HCT116 (cell line): ENCODE data around the gene GGCX. TPM values are rescaled to one million over a fixed set of nuclear protein-coding genes. Genes with fewer than 3 reads are reported as not detected.

Experiments
- ATAC-seq: fragments of 200-7000 bp; cut with Tn5 transposase; 2 replicates; pipeline ENCODE4 v1.9.1; 2020; ENCODE audit warnings: mild to moderate bottlenecking, moderate library complexity
- BruUV-seq: library from RNA; stranded (reverse); fragments of 400-500 nt; replicated peaks from 2 replicates; lab custom pipeline; 2021; lab: Mats Ljungman, UMichigan
- CTCF ChIA-PET: fragments of 300-600 bp; sonication (Branson Sonifier 250); formaldehyde crosslinking; loops from one replicate; lab custom pipeline; 2021; ENCODE audit warnings: antibody characterized with exemption; lab: Charles Lee
- POLR2A ChIA-PET: fragments of 300-600, 350-600 bp; sonication (Branson Sonifier 250); formaldehyde crosslinking; loops from one replicate; lab custom pipeline; 2021; ENCODE audit warnings: antibody characterized with exemption; lab: Charles Lee
- RAD21 ChIA-PET, 2 experiments: fragments of 300-600 bp; sonication (Branson Sonifier 250); formaldehyde crosslinking; loops; one replicate each; lab custom pipeline; 2023; ENCODE audit warnings: low total read pairs in 2 of 2; ENCODE audit not compliant: uncharacterized antibody in 2 of 2, unreplicated experiment in 2 of 2, low non-redundant PET in 1 of 2; lab: Charles Lee
- DNase-seq: peaks from one replicate; pipeline ENCODE4 v3.0.0-alpha.2; 2010; ENCODE audit warnings: low read depth, low spot score
- H2AFZ ChIP-seq: fragments of 200-600 bp; shearing (Covaris generic), sonication (generic); 2 replicates; pipeline ENCODE4 v1.6.1; 2017; ENCODE audit warnings: low read depth, mixed run types, mixed read lengths, antibody characterized with exemption, low read length; ENCODE audit not compliant: poor library complexity, severe bottlenecking
- H3K27ac ChIP-seq: 2 replicates; pipeline ENCODE4 v1.5.1; 2012; ENCODE audit warnings: low read depth, low read length
- H3K27me3 ChIP-seq: fragments of 200-600 bp; sonication (generic); 2 replicates; pipeline ENCODE4 v1.6.1; 2016; ENCODE audit warnings: mixed run types, low read length, mixed read lengths; ENCODE audit not compliant: insufficient read depth
- H3K36me3 ChIP-seq, 2 experiments: fragments of 200-500 bp in 1 of 2; fragments of 200-600 bp in 1 of 2; sonication (Bioruptor generic) in 1 of 2; sonication (generic) in 1 of 2; 2 replicates each; pipeline versions ENCODE4 v1.5.1 to v1.6.1; 2014 to 2016; ENCODE audit warnings: low read length in 2 of 2, inconsistent platforms in 1 of 2, mixed read lengths in 1 of 2, mixed run types in 1 of 2; ENCODE audit not compliant: insufficient read depth in 2 of 2, control insufficient read depth in 1 of 2
- H3K4me1 ChIP-seq, 2 experiments: fragments of 200-600 bp in 1 of 2; sonication (generic) in 1 of 2; 2 replicates each; pipeline versions ENCODE4 v1.5.1 to v1.6.1; 2012 to 2017; ENCODE audit warnings: low read length in 2 of 2, inconsistent platforms in 1 of 2, mild to moderate bottlenecking in 1 of 2, mixed read lengths in 1 of 2, mixed run types in 1 of 2, moderate library complexity in 1 of 2; ENCODE audit not compliant: insufficient read depth in 2 of 2, control insufficient read depth in 1 of 2
- H3K4me2 ChIP-seq: fragments of 200-600 bp; sonication (generic); 2 replicates; pipeline ENCODE4 v1.6.1; 2017; ENCODE audit warnings: mixed run types, low read length, mixed read lengths
- H3K4me3 ChIP-seq, 2 experiments: fragments of 200-600 bp in 1 of 2; sonication (generic) in 1 of 2; replicated peaks in 1 of 2; 2 replicates each; pipeline ENCODE4 v1.5.1; 2011 to 2016; ENCODE audit warnings: low read length in 2 of 2, control low read depth in 1 of 2, low read depth in 1 of 2, mild to moderate bottlenecking in 1 of 2, mixed read lengths in 1 of 2, mixed run types in 1 of 2
- H3K79me2 ChIP-seq: fragments of 200-600 bp; sonication (generic); 2 replicates; pipeline ENCODE4 v1.6.1; 2017; ENCODE audit warnings: mild to moderate bottlenecking, mixed run types, low read length, moderate library complexity, mixed read lengths; ENCODE audit not compliant: insufficient read depth
- H3K9ac ChIP-seq: fragments of 200-600 bp; sonication (generic); 2 replicates; pipeline ENCODE4 v1.6.1; 2016; ENCODE audit warnings: low read length, mixed read lengths
- H3K9me2 ChIP-seq: fragments of 200-600 bp; sonication (generic), shearing (Covaris generic); 2 replicates; pipeline ENCODE4 v1.6.1; 2017; ENCODE audit warnings: mixed run types, mild to moderate bottlenecking, moderate library complexity; ENCODE audit not compliant: insufficient read depth
- H3K9me3 ChIP-seq, 2 experiments: fragments of 200-500 bp in 1 of 2; fragments of 200-600 bp in 1 of 2; sonication (Bioruptor generic) in 1 of 2; sonication (generic) in 1 of 2; 2 replicates each; pipeline ENCODE4 v1.6.1; 2014 to 2017; ENCODE audit warnings: low read length in 2 of 2, mixed read lengths in 2 of 2, inconsistent platforms in 1 of 2, low read depth in 1 of 2, mild to moderate bottlenecking in 1 of 2, mixed run types in 1 of 2, moderate library complexity in 1 of 2; ENCODE audit not compliant: control insufficient read depth in 1 of 2, insufficient read depth in 1 of 2
- H4K20me1 ChIP-seq: fragments of 200-600 bp; sonication (generic), shearing (Covaris generic); 2 replicates; pipeline ENCODE4 v1.6.1; 2017; ENCODE audit warnings: mixed run types, mild to moderate bottlenecking, moderate library complexity; ENCODE audit not compliant: insufficient read depth
- ATF3 ChIP-seq: IDR thresholded peaks from 2 replicates; pipeline ENCODE4 v1.6.1; 2012
- CBX3 ChIP-seq: IDR thresholded peaks from 2 replicates; pipeline ENCODE4 v1.6.1; 2012; ENCODE audit warnings: low read depth
- CEBPB ChIP-seq: IDR thresholded peaks from 2 replicates; pipeline ENCODE4 v1.6.1; 2012; ENCODE audit warnings: low read depth
- EGR1 ChIP-seq: IDR thresholded peaks from 2 replicates; pipeline ENCODE4 v1.6.1; 2012; ENCODE audit warnings: low read depth
- ELF1 ChIP-seq: IDR thresholded peaks from 2 replicates; pipeline ENCODE4 v1.6.1; 2012; ENCODE audit warnings: low read depth, borderline replicate concordance
- EZH2phosphoT487 ChIP-seq: fragments of 200-600 bp; IDR thresholded peaks from 2 replicates; pipeline ENCODE4 v1.6.1; 2018; ENCODE audit warnings: antibody characterized with exemption, borderline replicate concordance
- FOSL1 ChIP-seq: IDR thresholded peaks from 2 replicates; pipeline ENCODE4 v1.6.1; 2012; ENCODE audit warnings: low read depth
- POLR2A ChIP-seq: IDR thresholded peaks from 2 replicates; pipeline ENCODE4 v1.7.0; 2011; ENCODE audit warnings: borderline replicate concordance; ENCODE audit not compliant: insufficient read depth, insufficient read length; ENCODE audit errors: extremely low read depth
- POLR2AphosphoS5 ChIP-seq: IDR thresholded peaks from 2 replicates; pipeline ENCODE4 v1.6.1; 2011; ENCODE audit warnings: mild to moderate bottlenecking, low read depth, low read length, moderate library complexity
- RAD21 ChIP-seq: IDR thresholded peaks from 2 replicates; pipeline ENCODE4 v1.6.1; 2012; ENCODE audit warnings: low read depth, mild to moderate bottlenecking
- REST ChIP-seq: IDR thresholded peaks from 2 replicates; pipeline ENCODE4 v1.6.1; 2012; ENCODE audit warnings: low read depth
- SIN3A ChIP-seq: IDR thresholded peaks from 2 replicates; pipeline ENCODE4 v1.6.1; 2012; ENCODE audit warnings: low read depth
- SRF ChIP-seq: IDR thresholded peaks from 2 replicates; pipeline ENCODE4 v1.6.1; 2012; ENCODE audit warnings: low read depth
- TCF7L2 ChIP-seq: IDR thresholded peaks from 2 replicates; pipeline ENCODE4 v1.7.0; 2011; ENCODE audit warnings: borderline replicate concordance, inconsistent platforms; ENCODE audit not compliant: insufficient read depth, insufficient read length; ENCODE audit errors: extremely low read depth
- YY1 ChIP-seq: IDR thresholded peaks from 2 replicates; pipeline ENCODE4 v1.6.1; 2011; ENCODE audit warnings: low read length, low read depth, moderate library complexity, mild to moderate bottlenecking; ENCODE audit not compliant: insufficient replicate concordance; ENCODE audit errors: extremely low read depth
- ZFX ChIP-seq: fragments of 450-650 bp; IDR thresholded peaks from 2 replicates; pipeline ENCODE4 v1.6.1; 2017
- ZNF274 ChIP-seq: fragments of 200-500 bp; sonication (Bioruptor generic); IDR thresholded peaks from 2 replicates; pipeline ENCODE4 v1.6.1; 2014; ENCODE audit warnings: mild to moderate bottlenecking, low read depth, low read length, inconsistent platforms
- intact Hi-C: fragments of 100-400 bp; cut with micrococcal nuclease; formaldehyde crosslinking; loops from 2 replicates; pipeline ENCODE4 v1.10.0; 2022
- total RNA-seq: library from RNA; stranded (reverse); gene quantifications from one replicate; pipeline ENCODE4 v1.2.1, GENCODE V29; 2021; ENCODE audit not compliant: unreplicated experiment

GGCX gene
- total RNA-seq, 1 experiment from 2014 or later, result 43.5 TPM

GRCh38 chr2:85596026-85596333 is 34.7 kb upstream of the GGCX start:
- Histone ChIP-seq H3K79me2 (peaks cover 18% of the 10 kb centered on the region), H3K9me2 (no peaks in the 10 kb centered on the region), H3K27ac (peak overlapping the region; percentile 72), H3K9ac (peak overlapping the region; percentile 82), H3K36me3 (peaks cover 4 to 5% of the 10 kb centered on the region in 2 experiments; a peak in 3 of 4 replicates), H3K27me3 (no peaks in the 10 kb centered on the region), H3K4me2 (peak overlapping the region; percentile 90), H4K20me1 (no peaks in the 10 kb centered on the region), H3K4me1 (peaks cover 8 to 28% of the 10 kb centered on the region in 2 experiments; a peak in 3 of 4 replicates), H3K4me3 (peak overlapping the region; percentile 86 to 95), H3K9me3 (no peaks in the 10 kb centered on the region), H2AFZ (no peak overlapping the region)
- no TSS peak for BruUV-seq
- intact Hi-C loops, result no loop called here
- ChIA-PET CTCF (no interaction called here), RAD21 (no interaction called here), POLR2A (interaction anchor here (1.0 to 1.5 kb wide), 9 partner anchors 8 to 241 kb away, joined by 3 to 9 read pairs (median 3); partner anchors contain the start of genes C2orf68, ELMOD3, RETSAT and VAMP5)
- TF ChIP-seq RAD21 (no peak), FOSL1 (no peak), EGR1 (no peak), CBX3 (no peak)
- peak; percentile 35 for ATAC-seq
- DNase-seq, result no peak

GRCh38 chr2:85595301-85596025 is 34.2 kb upstream of the GGCX start, which contains the start of gene RNF181:
Gene RNF181 (plus strand): TSS chr2:85595745. CDS start chr2:85595764, 19 bp downstream.
- H3K9me3 ChIP-seq, result no peaks in the 10 kb centered on the region
- TF ChIP-seq EGR1 (no peak), YY1 (peak; percentile 88), CBX3 (no peak), ELF1 (no peak), ZNF274 (no peak), REST (no peak), POLR2AphosphoS5 (peak; percentile 87), ZFX (peak; percentile 34; the same call in 1 of the 2 replicates), EZH2phosphoT487 (no peak), CEBPB (no peak), TCF7L2 (peak; percentile 5), SRF (no peak), ATF3 (no peak), POLR2A (peak; percentile 81), SIN3A (no peak)

More at GRCh38 chr2:85595301-85596025, 34.2 kb upstream of the GGCX start, which contains the start of gene RNF181:
- no peaks in the 10 kb centered on the region for H4K20me1 ChIP-seq
- peaks cover 18% of the 10 kb centered on the region for H3K79me2 ChIP-seq
- CTCF ChIA-PET, result no interaction called here
- peak within 1 kb of the TSS; percentile 72 for H3K27ac ChIP-seq
- RAD21 ChIA-PET, result interaction anchor here in 1 of 2 experiments (0.6 kb wide), 2 partner anchors 147 to 487 kb away, joined by 3 read pairs; no protein-coding TSS in a partner anchor
- peak within 1 kb of the TSS; percentile 82 for H3K9ac ChIP-seq
- ATAC-seq, result peak; percentile 98
- H3K4me3 ChIP-seq, result peak within 1 kb of the TSS; percentile 86 to 95
- POLR2A ChIA-PET, result interaction anchor here (0.8 to 1.5 kb wide), 10 partner anchors 8 to 241 kb away, joined by 3 to 9 read pairs (median 4); partner anchors contain the start of genes C2orf68, ELMOD3, RETSAT and VAMP5
- DNase-seq, result peak; percentile 96
- H3K27me3 ChIP-seq, result no peaks in the 10 kb centered on the region
- no TSS peak for BruUV-seq
- H2AFZ ChIP-seq, result no peak within 1 kb of the TSS
- peaks cover 4 to 5% of the 10 kb centered on the region in 2 experiments; a peak in 3 of 4 replicates for H3K36me3 ChIP-seq
- H3K4me2 ChIP-seq, result peak within 1 kb of the TSS; percentile 90
- peaks cover 8 to 28% of the 10 kb centered on the region in 2 experiments; a peak in 3 of 4 replicates for H3K4me1 ChIP-seq
- no peaks in the 10 kb centered on the region for H3K9me2 ChIP-seq
- intact Hi-C loops, result no loop called here
